GM18520 (cell line): Measurements from ENCODE around the gene GFM2.
"Not testable (repeated sequence)": the region's sequence is repeated elsewhere in the genome, so short reads cannot be mapped to it uniquely, and the experiment has no call there.

Experiments
- ATAC-seq: cut with Tn5 transposase; IDR thresholded peaks from one replicate; pipeline ENCODE4 v1.9.1; 2021; ENCODE audit not compliant: unreplicated experiment

The GFM2 gene, protein sequence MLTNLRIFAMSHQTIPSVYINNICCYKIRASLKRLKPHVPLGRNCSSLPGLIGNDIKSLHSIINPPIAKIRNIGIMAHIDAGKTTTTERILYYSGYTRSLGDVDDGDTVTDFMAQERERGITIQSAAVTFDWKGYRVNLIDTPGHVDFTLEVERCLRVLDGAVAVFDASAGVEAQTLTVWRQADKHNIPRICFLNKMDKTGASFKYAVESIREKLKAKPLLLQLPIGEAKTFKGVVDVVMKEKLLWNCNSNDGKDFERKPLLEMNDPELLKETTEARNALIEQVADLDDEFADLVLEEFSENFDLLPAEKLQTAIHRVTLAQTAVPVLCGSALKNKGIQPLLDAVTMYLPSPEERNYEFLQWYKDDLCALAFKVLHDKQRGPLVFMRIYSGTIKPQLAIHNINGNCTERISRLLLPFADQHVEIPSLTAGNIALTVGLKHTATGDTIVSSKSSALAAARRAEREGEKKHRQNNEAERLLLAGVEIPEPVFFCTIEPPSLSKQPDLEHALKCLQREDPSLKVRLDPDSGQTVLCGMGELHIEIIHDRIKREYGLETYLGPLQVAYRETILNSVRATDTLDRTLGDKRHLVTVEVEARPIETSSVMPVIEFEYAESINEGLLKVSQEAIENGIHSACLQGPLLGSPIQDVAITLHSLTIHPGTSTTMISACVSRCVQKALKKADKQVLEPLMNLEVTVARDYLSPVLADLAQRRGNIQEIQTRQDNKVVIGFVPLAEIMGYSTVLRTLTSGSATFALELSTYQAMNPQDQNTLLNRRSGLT

DNA sequence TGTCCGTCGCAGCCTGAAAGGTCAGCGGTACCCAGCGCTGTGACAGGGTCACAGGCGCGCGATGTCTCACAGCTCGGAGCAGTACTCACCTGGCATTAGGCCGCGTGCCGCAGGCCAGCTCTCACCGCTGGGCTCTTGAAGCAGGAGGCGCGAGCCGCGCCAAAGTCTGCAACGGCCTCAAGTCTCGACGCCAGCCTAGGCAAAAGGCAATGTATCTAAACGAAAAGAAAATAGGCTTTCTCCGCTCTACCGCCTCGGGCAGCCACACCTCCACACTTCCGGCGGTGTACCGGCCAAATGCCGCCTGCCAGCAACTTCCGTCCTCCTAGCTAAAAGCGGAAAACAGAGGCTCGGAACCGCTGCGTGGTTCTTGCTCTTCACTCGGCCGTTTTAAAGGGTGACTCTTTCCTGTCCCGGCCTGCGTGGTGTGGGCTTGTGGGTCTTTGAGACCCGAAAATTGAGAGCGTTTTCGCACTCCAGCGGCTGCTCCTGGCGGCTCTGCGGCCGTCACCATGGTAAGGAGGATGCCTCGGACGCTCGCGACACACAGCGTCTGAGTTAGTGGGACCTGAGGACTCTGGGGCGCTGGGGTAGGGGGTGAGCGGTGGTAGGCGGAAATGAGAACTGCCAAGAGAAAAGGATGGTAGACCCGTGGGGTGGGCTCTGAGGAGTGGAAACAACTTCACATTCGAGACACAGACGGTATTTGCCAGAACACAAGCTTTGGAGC, at the start of gene GFM2, which contains the start of gene NSA2:
Gene GFM2, minus strand, starts transcription at position 269 of the 730 bp plus-strand sequence. CDS start 3,375 bp downstream, outside the sequence.
Gene NSA2, plus strand, starts transcription at position 401 of the 730 bp plus-strand sequence. Its CDS starts 112 bp downstream, at position 513.
- peak; percentile 88 for ATAC-seq

DNA sequence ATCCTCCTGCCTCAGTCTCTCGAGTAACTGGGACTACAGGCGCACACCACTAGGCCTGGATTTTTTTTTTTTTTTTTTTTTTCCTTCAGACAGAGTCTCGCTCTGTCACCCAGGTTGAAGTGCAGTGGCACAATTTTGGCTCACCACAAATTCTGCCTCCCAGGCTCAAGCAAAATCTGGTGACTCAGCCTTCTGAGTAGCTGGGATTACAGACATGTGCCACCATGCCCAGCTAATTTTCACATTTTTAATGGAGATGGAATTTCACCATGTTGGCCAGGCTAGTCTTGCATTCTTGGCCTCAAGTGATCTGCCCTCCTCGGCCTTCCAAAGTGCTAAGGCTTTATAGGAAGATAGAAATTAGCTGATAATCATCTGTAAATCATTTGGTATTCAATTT, 44.0 kb upstream of the GFM2 start:
- ATAC-seq, result no peak

DNA sequence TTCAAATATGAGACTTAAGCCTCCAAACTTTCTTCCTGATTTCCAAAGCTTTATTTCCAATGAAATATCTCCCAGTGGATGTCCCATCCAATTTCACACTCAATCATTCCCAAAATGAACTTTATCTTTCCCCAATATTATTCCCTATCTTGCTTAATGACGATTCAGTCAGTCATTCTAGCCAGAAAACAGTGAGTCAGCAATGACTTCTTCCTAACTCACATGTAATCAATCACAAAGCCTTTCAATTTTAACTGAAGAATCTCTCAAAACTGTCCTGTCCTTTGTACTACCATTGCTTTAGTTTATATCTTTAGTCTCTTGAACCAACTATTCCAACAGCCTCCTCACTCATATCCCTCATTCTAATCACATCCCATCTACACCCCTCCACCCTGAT, 35.0 kb upstream of the GFM2 start:
- no peak for ATAC-seq

DNA sequence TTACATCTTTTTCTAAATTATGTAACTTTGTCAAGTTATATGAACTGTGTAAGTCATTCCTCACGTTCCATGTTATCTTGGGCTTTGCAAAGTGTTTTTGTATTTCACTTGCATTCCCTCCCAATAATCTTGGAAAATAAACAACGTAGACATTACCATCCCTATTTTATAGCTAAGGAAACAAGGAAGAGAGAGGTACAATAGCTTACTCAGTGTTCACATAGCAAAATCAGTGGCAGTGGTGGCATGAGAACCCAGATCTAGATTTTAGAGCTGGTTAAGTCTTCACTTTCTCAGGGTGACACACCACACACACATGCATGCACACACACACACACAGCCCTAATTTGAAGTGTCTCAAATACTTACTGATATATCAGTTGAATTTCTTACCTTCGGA, 34.3 kb upstream of the GFM2 start:
- ATAC-seq, result no peak

DNA sequence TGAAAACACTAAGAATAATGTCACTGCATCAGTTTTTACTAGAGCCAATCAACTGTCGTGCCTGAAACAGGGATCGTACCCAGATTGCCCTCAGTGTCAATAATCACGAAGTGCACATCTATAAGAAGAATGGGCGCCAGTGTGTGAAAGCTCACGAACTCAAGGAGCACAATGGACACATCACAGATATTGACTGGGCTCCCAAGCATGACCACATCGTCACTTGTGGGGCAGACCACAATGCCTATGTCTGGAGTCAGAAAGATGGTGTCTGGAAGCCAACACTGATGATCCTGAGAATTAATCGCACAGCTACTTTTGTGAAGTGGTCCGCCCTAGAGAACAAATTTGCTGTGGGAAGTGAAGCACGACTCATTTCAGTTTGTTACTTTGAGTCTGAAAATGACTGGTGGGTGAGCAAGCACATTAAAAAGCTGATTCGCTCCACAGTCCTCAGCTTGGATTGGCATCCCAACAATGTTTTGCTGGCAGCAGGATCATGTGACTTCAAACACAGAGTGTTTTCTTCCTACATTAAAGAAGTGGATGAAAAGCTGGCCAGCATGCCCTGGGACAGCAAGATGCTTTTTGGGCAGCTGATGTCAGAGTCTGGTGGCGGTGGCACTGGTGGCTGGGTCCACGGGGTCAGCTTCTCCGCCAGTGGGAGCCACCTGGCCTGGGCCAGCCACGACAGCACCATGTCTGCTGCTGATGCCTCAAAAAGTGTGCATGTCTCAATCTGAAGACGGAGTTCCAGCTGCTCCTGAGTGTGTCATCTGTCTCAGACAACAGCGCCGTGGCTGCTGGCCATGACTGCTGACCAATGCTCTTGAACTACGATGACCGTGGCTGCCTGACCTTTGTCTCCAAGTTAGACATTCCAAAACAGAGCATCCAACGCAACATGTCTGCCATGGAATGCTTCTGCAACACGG, 32.3 kb upstream of the GFM2 start:
- no peak for ATAC-seq

DNA sequence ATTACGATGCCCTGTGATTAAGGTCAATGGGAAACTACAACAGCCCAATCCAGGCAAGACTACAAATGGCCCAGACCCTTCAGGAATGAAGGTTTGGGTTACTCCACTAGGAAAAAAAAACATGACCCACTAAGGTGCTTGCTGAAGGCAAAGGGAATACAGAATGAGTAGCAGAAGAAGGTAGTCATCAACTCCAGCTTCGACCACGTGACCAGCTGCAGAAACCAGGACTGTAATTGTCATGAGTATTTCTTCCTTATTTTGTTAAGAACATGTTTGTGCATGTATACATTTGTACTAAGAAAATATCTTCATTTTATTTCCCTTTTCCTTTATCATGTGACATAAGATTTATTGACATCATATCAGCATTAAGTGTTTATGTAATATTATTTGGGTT, 24.8 kb upstream of the GFM2 start:
- not testable (repeated sequence) for ATAC-seq

DNA sequence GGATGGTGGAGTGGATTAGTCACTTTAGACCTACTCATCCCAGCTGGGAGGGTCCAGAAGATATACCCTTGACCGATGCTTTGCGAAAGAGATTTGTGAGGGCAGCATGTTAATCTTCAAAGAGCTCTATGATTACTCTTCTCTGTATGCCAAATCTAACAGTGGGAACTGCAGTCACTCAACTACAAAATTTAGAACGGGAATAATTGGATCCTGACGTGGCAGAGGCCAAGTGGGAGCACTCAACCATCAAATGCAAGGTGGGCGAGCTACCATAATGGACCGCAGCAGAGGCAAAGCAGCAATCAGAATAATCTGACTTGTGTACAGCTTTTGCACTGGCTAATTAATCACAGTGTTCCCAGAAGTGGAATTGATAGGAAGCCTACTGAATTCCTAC, 20.5 kb upstream of the GFM2 start:
- ATAC-seq, result no peak

DNA sequence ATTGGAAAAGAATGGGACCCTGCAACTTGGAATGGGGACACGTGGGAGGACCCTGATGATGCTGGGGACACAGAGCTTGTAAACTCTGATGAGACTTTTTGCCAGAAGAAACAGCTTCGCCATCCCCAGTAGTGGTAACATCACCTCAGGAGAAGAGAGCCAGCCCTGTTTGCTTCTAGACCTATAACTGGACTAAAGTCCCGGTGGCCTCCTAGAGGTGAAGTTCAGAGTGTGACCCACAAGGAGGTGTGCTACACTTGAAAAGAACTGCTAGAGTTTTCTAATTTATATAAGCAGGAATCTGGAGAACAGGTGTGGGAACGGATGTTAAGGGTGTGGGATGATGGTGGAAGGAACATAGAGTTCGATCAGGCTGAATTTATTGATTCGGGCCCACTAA, 19.9 kb upstream of the GFM2 start:
- no peak for ATAC-seq

DNA sequence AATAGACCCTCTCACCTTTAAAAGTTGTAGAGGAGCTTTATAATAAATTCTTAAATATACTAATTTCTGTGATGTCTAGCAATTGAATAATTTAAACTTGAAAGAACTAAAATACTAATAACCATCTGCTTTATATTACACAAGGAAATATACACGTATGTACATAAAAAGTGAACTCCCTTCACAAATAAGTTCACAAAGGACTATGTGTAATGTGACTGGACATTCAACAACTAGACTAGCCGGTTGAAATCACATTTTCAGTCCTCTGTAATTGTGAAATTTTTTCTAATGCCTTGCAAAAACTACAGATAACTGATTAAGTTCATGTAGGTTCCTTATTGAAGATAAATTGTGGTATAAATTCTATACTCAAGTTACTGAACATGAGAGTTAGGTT, 11.7 kb upstream of the GFM2 start:
- no peak for ATAC-seq

DNA sequence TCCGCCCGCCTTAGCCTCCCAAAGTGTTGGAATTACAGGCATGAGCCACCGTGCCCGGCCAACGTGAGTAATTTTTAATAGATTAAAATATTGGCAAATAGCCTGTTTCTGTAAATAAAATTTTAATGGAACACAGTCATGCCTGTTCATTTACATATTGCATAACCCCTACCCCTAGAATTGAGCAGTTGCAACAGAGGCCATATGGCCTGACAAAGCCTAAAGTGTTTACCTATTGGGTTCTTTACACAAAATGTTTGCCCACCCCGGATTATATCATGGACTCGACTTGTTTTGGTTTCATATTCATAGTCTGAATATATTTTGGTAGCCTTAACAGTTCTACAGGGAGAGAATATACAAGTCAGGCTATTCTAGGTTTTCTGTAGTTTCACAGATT, 5.4 kb upstream of the GFM2 start:
- ATAC-seq, result no peak

DNA sequence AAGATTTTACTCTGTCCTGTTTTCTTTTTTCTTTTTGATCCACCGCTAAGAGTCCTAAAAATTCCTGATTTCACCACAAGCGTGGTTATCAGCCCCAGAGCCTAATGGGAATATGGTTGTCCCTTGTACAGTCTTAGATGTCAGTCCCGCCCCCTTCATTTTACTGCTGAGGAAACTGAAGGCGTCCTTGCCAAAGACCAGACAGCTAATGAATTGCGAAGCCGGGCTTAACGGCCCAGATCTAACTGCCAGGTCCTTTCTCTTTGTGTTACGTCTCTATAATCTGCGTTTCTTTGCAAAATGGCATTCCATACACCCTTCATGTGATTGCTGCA, 629 bp upstream of the GFM2 start:
- no peak for ATAC-seq

DNA sequence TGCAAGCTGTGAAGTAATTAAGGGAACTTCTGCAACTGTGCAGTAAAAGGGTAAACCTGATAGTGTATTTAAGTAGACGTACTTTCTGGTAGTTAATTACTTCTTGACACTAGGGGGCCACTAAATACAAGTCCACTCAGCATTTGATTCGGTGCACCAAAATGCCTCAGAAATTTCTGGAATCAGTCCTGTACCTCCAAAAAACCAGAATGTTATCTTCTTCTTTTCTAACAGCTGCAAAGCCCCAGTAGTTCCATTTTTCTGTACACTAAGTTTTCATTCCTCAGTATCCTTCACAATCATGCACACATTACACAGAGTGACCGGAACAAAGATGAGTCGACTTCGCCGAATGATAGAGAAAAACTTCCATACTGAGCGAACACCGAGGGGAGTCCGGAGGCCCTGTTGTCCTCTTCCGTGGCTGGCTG, 484 bp downstream of the GFM2 start:
- ATAC-seq, result no peak

DNA sequence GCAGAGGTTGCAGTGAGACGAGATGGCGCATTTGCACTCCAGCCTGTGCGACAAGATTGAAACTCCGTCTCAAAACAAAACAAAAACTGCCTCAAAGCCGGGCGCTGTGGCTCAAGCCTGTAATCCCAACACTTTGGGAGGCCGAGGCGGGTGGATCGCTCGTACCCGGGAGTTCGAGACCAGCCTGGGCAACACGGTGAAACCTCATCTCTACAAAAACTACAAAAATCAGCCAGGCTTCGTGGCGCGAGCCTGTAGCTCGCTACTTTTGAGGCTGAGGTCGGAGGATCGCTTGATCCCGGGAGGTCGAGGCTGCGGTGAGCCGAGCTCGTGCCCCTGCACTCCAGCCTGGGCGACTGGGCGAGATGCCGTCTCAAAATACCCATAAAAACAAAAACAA, 988 bp downstream of the GFM2 start:
- no peak for ATAC-seq

DNA sequence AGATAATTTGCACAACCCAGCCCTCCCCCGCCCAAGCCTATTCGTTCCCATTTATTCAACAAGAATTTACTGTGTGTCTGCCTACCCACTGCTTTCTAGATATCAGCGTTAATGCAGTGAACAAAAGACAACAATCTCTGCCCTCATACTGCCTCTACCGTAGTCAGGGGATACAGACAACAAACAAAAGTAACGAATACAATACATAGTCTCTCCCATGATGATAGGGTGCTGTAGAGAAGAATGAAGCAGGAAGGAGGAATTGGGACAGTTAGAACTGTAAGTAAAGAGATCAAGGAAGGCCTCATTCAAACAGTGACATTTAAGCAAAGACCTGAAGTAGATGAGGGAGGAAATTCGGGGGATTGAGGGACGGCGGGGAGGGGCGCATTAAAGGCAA, 1.7 kb downstream of the GFM2 start:
- no peak for ATAC-seq

DNA sequence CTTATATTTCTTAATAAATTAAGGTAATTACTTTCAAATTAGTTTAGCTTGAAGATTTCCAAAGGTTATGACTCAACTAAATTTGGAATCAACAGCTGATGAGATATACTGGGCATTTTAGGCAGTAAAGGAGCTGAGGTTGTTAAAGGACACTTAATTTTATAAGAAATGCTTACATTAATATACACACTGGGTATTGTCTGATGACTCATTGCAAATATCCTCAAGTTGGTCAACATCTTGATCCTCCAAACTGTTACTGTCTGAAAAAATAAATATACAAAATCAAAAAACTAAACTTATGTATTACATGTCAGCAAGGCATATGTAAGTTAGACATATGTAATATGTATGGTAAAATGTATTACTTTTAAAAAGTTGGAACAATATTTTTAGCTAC, 3.4 kb downstream of the GFM2 start:
- no peak for ATAC-seq

DNA sequence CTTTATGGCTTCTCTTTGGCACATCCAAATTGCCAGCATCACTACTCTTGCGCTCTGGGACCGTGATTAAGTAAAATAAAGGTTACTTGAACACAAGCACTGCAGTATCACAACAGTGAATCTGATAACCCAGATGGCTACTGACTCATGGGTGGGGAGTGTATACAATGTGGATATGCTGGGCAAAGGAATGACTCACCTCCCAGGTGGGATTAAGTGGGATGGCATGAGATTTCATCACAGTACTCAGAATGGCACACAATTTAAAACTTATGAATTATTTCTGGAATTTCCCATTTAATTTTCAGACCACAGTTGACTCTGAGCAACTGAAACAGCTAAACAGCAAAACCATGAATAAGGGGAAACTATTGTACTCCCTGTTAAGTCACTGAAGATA, 4.3 kb downstream of the GFM2 start:
- ATAC-seq, result no peak

DNA sequence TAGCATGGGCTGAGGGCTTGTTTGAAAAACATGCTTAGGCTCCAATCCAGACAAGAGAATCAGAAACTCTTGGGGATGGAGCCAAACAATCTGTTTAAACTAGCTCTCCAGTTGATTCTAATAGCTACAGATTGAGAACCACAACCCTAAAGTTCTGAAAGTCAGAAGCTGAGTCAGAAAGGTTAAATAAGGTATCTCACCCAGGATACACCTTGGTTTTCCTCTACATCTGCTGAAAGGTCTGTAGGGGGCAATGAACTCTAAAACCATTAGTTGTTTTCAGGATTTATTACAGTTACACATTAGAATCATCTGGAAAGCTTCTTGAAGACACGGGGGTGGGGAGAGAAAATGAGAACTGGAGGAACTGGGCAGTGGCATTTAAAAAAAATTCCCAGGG, 5.7 kb downstream of the GFM2 start:
- no peak for ATAC-seq

DNA sequence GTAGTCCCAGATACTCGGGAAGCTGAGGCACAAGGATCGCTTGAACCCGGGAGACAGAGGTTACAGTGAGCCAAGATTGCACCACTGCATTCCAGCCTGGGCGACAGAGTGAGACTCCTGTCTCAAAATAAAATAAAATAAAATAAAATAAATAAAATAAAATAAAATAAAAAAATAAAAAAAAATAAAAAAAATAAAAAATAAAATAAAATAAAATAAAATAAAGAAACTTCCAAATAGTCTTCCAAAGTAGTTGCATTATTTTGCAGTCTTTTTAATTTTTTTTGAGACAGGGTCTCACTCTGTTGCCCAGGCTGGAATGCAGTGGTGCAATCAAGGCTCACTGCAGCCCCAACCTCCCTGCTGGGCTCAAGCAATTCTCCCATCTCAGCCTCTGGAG, 18.2 kb downstream of the GFM2 start:
- not testable (repeated sequence) for ATAC-seq

DNA sequence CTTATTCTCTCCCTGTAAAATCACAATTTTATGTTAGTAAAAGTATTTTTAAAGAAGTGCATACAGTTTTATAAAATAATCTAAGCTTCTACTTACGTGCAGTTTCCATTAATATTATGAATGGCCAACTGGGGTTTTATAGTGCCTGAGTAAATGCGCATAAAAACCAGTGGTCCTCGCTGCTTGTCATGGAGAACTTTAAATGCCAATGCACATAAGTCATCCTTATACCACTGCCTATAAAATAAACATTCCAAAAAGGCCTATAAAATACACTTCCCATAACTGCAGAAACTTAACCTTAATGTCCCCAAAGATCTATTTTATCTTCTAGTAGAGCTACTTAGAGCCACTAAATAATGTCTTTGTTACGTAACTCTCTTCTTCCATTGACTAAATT, 28.5 kb downstream of the GFM2 start:
- no peak for ATAC-seq

DNA sequence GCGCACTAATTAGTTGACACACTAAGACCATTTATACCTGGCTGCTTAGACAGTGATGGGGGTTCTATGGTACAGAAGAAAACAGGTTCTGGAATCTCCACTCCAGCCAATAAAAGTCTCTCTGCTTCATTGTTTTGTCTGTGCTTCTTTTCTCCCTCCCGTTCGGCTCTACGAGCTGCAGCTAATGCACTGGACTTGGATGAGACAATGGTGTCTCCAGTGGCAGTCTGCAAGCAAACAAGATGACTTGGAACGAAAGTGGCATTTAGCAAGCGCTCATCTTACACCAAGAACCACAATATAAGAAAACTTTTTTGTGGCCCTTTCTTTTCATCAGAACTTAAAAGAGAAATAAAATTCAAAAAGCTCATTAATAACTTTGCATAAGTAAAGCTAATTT, 30.2 kb downstream of the GFM2 start:
- ATAC-seq, result no peak

DNA sequence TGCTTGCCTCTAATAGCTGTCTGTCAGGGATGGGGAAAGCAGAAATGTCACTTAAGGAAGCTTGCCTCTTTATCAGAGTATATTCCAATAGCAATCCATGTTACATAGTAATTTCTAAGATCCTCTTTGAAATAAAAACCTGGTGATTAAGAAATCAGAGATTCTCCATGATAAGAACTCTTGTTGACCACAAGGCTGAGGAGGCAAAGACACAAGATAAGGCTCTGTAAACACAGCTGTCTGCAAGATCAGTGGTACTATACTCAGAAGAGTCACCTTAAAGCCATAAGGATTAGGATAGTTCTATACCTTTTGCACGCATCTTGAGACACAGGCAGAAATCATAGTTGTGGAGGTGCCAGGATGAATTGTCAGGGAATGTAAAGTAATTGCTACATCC, 41.6 kb downstream of the GFM2 start:
- no peak for ATAC-seq
